NCI-H2029 treated with DMSO at 0.1 percent for 48 hours (cell line): ENCODE data around the gene GOLGA3.
"Not testable (repeated sequence)": the region's sequence is repeated elsewhere in the genome, so short reads cannot be mapped to it uniquely, and the experiment has no call there.

ENCODE experiments used
- DNase-seq: peaks from one replicate; lab custom pipeline; 2025; lab: John Stamatoyannopoulos, UW

The GOLGA3 gene, protein sequence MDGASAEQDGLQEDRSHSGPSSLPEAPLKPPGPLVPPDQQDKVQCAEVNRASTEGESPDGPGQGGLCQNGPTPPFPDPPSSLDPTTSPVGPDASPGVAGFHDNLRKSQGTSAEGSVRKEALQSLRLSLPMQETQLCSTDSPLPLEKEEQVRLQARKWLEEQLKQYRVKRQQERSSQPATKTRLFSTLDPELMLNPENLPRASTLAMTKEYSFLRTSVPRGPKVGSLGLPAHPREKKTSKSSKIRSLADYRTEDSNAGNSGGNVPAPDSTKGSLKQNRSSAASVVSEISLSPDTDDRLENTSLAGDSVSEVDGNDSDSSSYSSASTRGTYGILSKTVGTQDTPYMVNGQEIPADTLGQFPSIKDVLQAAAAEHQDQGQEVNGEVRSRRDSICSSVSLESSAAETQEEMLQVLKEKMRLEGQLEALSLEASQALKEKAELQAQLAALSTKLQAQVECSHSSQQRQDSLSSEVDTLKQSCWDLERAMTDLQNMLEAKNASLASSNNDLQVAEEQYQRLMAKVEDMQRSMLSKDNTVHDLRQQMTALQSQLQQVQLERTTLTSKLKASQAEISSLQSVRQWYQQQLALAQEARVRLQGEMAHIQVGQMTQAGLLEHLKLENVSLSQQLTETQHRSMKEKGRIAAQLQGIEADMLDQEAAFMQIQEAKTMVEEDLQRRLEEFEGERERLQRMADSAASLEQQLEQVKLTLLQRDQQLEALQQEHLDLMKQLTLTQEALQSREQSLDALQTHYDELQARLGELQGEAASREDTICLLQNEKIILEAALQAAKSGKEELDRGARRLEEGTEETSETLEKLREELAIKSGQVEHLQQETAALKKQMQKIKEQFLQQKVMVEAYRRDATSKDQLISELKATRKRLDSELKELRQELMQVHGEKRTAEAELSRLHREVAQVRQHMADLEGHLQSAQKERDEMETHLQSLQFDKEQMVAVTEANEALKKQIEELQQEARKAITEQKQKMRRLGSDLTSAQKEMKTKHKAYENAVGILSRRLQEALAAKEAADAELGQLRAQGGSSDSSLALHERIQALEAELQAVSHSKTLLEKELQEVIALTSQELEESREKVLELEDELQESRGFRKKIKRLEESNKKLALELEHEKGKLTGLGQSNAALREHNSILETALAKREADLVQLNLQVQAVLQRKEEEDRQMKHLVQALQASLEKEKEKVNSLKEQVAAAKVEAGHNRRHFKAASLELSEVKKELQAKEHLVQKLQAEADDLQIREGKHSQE (N-terminal part only)

DNA sequence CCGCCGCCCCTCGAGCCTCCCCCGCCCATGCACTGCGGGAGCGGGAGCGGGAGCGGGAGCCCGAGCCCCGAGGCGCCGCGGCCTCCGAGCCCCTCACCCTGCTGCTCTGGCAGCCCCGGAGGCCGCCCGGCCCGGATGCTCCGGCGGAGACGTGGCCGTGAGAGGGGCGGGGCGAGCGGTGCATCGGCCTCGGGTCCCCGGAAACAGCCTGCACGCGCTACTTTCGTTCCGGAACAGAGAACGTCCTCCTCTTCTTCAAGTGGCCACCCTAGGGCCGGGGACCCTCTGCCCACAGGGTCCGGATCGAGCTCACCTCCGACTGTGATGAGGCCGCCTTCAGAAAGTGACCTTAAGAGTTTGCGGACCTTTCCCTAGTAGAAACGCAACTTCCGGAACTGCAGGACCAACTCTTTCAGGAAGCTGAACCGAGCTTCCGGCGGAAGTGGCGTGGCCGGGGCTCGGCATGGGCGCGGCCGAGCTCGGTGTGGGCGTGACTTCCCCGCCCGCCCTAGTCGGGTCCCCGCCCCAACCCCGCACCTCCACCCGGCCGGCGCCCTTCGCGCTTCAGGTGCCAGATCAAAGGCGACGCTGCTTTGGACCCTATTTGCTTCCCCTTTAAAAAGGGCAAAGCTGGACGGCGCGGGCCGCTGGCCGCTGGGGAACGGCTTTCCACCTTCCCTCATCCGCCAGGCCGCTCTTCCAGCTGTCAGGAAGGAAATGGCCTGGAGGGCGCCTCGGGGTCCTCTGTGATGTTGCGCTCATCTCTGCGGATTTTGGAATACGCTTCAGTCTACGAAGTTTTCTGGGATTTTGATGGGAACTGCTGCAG, at the start of gene GOLGA3:
Gene GOLGA3, minus strand, starts transcription at position 164 of the 829 bp plus-strand sequence. CDS start 6,741 bp downstream, outside the sequence.
- peak; percentile 59 for DNase-seq

DNA sequence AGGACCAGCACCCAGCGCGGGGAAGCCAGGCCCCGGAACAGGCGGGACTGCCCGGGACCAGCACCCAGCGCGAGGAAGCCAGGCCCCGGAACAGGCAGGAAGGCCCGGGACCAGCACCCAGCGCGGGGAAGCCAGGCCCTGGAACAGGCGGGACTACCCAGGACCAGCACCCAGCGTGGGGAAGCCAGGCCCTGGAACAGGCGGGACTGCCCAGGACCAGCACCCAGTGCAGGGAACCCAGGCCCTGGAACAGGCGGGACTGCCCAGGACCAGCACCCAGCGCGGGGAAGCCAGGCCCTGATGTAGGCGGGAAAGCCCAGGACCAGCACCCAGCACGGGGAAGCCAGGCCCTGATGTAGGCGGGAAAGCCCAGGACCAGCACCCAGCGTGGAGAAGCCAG, 46.0 kb upstream of the GOLGA3 start:
- not testable (repeated sequence) for DNase-seq

DNA sequence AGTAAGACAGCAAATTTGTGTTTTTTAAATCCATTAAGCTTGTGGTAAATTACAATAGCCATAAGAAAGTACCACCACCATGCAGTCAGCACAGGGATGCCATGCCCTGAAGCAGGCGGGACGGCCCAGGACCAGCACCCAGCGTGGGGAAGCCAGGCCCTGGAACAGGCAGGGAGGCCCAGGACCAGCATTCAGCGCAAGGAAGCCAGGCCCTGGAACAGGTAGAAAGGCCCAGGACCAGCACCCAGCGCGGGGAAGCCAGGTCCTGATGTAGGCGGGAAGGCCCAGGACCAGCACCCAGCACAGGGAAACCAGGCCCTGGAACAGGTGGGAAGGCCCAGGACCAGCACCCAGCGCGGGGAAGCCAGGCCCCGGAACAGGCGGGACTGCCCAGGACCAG, 45.5 kb upstream of the GOLGA3 start:
- no peak for DNase-seq

DNA sequence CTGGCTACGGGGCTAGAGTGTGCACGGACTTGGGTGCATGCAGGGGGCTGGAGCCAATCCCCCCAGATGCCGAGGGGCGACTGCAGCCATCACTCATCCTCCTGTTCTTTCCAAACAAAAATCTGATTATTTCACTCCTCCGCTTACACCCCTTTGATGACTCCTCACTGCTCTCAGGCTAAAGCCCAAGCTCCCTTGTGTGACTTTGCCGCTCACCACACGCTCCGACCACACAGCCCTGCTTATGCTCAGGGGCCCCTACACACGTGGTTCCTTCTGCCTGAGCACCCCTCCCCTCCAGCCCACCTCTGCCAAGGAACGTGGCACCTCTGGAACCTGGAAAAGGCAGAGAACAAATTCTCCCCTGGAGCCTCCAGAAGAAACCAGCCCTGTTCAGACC, 45.1 kb upstream of the GOLGA3 start:
- DNase-seq: no peak

DNA sequence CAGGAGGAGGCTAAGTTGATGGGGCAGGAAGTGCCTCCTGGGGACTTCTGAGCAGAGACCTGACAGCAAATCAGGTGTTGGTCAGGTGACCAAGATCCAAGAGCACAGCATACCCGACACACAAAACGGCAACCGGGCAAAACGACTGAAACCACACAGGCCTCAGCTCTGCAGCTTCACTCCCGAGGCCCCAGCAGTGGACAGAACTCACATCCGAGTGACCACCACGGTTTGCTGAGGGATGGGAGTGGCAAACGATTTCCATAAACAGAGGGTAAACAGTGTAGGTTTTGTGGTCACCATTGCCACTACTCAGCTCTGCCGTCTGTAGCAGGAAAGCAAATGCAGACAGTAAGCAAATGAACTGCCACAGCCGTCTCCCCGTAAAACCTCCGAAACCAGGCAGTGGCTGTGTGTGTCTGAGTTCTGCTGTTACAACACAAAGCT, 44.3 kb upstream of the GOLGA3 start:
- no peak for DNase-seq

DNA sequence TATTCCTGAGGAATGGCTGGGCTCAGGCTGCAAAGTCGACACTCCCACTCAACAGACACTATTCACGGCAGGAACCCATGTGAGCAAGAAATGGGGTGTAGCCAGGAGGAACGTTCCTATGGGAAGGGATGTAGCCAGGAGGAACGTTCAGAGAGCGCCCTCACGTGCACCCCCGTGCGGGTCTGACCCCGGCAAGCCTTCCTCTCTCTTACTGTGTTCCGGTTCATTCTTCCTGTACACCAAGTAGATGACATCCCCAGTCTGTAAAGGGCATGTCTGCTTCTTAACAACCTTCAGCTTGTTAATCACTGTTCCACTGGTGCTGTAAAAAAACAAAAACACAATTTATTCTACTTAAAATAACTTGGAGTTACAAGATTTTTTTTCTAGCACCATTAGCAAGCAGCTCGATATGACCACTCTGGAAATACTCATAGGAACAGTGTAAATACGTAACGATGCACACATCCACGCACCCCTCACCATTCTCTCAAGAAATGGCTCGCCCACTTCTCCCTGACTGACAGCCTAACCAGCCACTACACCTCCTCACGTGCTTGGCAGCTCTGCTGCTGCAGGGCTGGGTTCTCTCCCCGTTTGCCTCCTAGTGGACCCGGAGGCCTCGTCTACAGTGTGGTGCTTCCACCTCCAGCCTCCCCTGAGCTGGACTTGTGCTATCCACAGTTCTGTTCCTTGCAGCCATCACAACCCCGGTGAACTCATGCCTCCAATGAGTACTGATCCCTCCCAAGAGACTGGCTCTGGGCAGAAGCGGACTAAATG, 43.6 kb upstream of the GOLGA3 start:
- DNase-seq: no peak

DNA sequence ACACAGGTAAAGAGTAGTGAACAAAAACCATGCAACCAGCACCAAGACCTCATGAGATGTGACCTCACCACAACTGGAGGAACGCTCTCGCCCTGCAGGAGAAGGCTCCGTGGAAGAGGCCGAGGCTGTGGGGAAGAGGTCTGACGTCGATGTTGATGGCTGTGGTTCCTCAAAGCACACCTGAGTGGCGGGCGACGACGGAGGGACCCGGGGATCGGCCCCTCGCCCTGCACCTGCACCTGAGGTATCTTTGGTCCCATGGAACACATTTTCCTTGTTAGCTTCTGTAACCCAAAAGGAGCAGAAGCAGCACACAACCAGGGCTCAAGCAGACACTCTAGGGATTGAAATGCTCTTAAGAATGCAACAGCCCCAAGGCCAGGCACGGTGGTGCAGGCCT, 40.9 kb upstream of the GOLGA3 start:
- DNase-seq: no peak

DNA sequence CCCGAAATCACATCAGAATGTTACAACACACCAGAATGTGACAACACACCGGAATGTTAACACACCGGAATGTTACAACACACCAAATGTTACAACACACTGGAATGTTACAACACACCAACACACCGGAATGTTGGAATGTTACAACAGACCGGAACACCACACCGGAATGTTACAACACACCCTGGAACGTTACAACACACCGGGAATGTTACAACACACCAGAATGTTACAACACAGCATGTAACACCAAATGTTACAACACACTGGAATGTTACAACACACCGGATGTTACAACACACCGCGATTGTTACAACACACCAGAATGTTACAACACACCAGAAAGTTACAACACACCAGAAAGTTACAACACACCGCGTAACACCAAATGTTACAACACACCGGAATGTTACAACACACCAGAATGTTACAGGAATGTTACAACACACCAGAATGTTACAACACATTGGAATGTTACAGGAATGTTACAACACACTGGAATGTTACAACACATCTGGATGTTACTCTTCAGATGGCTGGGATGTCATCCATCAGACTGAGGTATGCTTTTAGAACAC, 37.7 kb upstream of the GOLGA3 start:
- no peak for DNase-seq

DNA sequence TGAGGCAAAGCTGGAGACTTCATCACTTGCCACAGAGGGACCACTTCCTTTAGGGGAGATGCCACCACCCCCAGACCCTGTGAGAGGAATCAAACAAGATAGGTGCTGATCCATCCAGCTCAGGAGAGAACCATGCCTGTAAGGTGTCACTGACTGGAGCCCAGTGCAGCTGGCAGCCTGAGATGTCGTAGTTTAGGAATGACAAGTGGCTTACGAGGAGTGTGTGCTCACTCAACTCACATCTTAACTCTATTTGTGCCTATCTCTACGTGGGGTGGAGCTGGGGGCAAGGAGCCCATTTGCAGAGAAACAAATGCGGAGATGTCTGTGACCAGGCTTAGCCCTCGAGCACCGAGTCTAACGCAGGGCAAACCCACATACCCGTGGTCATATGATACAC, 32.9 kb upstream of the GOLGA3 start:
- DNase-seq: no peak

DNA sequence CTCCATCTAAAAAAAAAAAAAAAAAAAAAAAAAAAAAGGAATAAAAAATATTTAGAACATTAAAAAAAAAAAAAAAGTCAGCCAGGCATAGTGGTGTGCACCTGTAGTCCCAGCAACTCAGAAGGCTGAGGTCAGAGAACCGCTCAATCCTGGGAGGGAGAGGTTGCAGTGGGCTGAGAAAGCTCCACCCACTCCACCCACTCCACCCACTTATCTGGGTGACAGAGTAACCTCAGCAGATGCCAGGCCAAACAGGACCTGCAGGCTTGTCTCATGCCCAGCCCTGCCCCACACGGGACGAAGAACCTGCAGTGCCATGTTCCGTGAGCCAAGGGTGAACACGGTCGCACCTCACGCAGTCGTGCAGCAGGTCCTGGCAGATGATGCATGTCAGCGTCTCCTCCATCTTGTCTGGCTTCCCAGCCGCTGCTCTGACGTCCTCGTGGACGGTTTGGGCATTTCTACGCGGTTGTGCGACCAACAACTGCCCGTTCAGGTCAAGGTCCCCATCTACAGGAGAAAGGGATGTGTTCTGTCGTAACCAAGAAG, 30.1 kb upstream of the GOLGA3 start:
- no peak for DNase-seq

DNA sequence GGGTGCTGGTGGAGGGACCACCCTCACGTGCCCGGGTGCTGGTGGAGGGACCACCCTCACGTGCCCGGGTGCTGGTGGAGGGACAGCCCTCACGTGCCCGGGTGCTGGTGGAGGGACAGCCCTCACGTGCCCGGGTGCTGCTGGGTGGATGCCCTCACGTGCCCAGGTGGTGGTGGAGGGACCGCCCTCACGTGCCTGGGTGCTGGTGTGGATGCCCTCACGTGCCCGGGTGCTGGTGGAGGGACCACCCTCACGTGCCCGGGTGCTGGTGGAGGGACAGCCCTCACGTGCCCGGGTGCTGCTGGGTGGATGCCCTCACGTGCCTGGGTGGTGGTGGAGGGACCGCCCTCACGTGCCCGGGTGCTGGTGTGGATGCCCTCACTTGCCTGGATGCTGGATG, 28.4 kb upstream of the GOLGA3 start:
- not testable (repeated sequence) for DNase-seq

DNA sequence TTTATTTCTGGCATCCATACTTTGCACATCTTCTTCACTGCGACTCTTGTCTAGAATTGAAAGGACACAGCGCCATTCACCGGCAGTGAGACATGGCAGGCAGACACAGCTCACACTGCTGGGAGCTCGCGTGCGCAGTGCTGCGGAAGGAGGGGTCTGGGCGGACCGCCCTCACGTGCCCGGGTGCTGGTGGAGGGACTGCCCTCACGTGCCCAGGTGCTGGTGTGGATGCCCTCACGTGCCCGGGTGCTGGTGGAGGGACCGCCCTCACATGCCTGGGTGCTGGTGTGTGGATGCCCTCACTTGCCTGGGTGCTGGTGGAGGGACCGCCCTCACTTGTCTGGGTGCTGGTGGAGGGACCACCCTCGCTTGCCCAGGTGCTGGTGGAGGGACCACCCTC, 27.9 kb upstream of the GOLGA3 start:
- DNase-seq: no peak

DNA sequence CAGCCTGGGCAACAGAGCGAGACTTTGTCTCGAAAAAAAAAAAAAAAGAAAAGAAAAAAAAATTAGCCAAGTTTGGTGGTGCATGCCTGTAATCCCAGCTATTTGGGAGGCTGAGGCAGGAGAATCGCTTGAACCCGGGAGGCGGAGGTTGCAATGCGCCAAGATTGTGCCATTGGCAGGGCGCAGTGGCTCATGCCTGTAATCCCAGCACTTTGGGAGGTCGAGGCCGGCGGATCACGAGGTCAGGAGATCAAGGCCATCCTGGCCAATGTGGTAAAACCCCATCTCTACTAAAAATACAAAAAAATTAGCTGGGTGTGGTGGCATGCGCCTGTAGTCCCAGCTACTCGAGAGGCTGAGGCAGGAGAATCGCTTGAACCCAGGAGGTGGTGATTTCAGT, 26.5 kb upstream of the GOLGA3 start:
- DNase-seq: not testable (repeated sequence)

DNA sequence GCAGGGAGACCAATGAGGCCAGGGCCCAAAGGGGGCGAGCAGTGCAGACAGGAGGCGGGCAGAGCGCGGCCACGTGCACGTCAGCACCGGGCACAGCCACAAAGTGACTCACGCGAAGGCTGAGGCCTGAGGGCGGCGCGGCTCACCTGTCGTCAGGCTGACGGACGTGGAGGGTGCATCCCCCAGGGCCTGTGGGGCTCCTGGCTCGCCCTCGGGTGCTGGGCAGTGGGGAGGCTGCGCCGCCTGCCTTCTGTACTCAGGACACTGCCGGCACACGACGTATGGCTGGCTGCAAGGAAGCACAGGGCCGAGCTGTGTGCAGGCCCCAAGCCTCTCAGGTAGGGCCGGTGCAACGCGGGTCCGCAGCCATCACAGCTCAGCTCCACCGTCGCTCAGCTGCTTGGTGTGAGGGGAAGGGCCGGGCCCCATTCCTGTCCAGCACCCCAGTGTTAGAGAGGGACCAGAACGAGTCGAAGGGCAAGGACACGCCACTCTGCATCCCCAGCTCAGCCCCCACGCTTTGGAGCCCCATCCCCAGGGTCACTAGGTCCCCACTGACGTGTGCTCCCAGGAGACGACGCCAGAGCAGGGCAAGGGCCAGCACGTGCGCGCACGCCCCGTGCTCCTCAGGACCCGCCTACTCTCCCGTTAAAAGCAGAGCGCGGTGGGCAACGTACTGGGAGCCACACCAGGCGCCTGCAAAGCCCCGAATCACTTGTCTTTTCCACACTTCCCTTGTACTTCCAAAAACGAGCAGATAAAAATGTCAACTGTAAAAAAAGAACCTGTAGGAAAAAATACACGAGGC, 24.8 kb upstream of the GOLGA3 start:
- DNase-seq: no peak

DNA sequence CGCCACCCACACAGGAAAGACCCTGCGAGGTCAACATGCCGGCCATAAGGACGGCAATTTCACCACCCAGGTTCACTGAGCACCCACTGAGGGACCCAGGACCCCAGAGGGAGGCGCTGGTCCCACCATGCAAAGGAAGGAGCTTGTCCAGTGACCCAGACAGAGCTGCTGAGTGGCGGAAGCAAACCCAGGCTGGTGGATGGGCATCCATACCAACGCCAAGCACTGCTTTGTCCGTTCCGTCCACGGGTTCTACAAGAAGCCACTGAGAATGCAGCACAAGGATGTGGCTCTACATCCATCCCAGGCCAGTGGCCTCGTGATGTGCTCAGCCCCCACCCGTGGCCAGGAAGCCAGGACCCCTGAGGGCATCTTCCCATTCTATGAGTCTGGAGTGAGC, 23.8 kb upstream of the GOLGA3 start:
- no peak for DNase-seq

DNA sequence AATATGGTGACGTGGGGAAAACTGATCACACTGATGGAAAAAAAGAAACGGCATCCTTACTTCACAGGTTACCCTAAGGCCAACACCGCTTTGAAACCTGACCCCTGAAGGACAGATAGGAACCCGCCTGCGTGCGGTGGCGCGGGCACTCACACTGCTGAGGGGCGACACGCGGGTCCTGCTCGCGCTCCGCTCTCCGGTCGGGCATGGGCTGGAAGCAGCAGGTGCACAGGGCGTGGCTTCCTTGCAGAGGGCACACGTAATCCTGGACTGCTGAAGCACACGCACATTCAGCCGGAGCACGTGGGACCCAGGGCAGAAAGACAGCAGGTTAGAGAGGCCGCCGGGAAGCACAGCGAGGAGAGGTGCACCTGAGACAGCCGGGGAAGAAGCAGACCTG, 22.8 kb upstream of the GOLGA3 start:
- DNase-seq: no peak

DNA sequence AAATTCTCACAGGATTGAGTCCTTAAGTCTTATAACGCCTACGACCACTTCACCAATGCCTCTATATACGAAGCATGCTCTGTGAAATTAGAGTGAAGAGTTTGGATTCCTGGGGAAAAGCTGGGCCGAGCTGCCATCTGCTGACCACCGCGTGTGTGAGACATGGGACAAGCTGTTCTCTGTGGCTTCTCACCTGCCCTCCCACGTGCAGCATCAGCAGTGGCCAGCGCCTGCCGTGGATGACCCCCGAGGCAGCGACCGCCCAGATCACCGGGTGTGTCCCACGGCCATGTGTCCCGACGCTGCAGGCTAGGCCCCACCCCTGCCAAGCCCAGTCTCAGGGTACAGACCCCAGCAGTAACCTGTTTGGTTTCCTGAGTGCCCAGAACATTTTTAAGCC, 21.6 kb upstream of the GOLGA3 start:
- DNase-seq: no peak

DNA sequence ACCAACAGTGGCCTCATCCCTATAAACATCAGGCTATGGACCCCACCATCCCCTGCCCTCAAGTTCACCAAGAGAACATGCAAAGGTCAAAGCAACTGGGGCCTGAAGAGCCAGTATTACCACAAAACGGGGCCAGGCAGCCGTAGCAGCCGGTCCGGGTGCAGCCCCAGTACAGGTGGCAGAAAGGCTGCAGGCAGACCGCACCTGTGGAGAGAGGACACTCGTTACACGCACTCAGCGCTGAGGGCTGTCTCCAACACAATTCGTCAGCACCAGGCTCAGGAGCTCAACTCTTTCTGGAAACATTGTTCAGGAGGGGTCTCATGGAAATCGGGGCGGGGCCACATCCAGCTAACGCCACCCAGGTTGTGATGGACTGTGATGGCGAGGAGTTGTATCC, 19.9 kb upstream of the GOLGA3 start:
- no peak for DNase-seq
